Stimulated activated CD4-positive, alpha-beta T cell treated with anti-CD3 and anti-CD28 coated beads, TNF-alpha, amount 100 ng/mL, for 24 hours (primary cell): Measurements from ENCODE around the gene NPR2.

Experiments
- DNase-seq, 3 experiments: peaks; one replicate each; pipeline ENCODE4 v3.0.0-alpha.2; 2020; ENCODE audit warnings: low read depth in 3 of 3

Gene NPR2

DNA sequence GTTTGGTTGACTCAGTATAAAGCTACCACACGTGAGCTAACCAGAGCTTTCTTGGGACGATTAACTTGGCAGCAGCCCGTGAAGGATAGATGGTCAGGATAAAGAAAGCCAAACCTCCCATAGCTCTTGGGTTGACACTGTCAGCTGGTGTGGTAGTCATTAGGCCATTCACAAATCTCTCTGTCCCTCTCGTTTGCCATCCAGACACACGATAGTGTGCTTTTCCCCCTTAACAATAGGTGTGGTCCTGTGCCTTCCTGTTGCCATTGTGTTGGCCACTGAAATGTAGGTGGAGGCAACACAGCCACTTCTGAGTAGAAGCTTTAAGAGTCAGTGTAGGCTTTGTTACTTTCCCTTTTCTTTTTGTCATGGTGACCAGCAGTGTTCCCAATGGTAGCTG lies 67.1 kb downstream of the NPR2 start:
- DNase-seq = no peak
